HepG2 (cell line): ENCODE results near the gene CUL5.

Experiments used
- JUN ChIP-seq: sonication (generic); formaldehyde crosslinking; IDR thresholded peaks from 2 replicates; pipeline ENCODE4 v1.4.0; 2020; ENCODE audit warnings: mild to moderate bottlenecking, missing genetic modification reagents
- JUND ChIP-seq: sonication (generic); formaldehyde crosslinking; IDR thresholded peaks from 2 replicates; pipeline ENCODE4 v1.8.0; 2022; ENCODE audit warnings: mild to moderate bottlenecking, missing genetic modification reagents
- KMT2B ChIP-seq: IDR thresholded peaks from 2 replicates; pipeline ENCODE4 v1.6.1; 2016; ENCODE audit warnings: missing genetic modification reagents, missing compliant biosample characterization
- NR2F1 ChIP-seq, 2 experiments: fragments of 450-650 bp in 1 of 2; formaldehyde crosslinking in 1 of 2; IDR thresholded peaks; 2 replicates each; pipeline versions ENCODE4 v1.5.0 to v1.6.1; 2016 to 2020; ENCODE audit warnings: mild to moderate bottlenecking in 1 of 2, missing compliant biosample characterization in 1 of 2, missing genetic modification reagents in 1 of 2, moderate library complexity in 1 of 2
- POLR2AphosphoS5 ChIP-seq: IDR thresholded peaks from 2 replicates; pipeline ENCODE4 v1.6.1; 2012; ENCODE audit warnings: low read depth, low read length
- ZNF224 ChIP-seq: sonication (generic); formaldehyde crosslinking; IDR thresholded peaks from 2 replicates; pipeline ENCODE4 v1.5.0; 2020; ENCODE audit warnings: mild to moderate bottlenecking, missing genetic modification reagents
- ZNF652 ChIP-seq: IDR thresholded peaks from 2 replicates; pipeline ENCODE4 v1.6.1; 2016; ENCODE audit warnings: low read depth, borderline replicate concordance
- TF ChIP-seq, protein P1 (sequence below): sonication (generic); formaldehyde crosslinking; IDR thresholded peaks from 2 replicates; pipeline ENCODE4 v1.4.0; 2020; ENCODE audit warnings: missing genetic modification reagents, borderline replicate concordance
- TF ChIP-seq, protein P2 (sequence below): sonication (generic); formaldehyde crosslinking; IDR thresholded peaks from 2 replicates; pipeline ENCODE4 v1.5.0; 2020; ENCODE audit warnings: mild to moderate bottlenecking, missing genetic modification reagents

DNA sequence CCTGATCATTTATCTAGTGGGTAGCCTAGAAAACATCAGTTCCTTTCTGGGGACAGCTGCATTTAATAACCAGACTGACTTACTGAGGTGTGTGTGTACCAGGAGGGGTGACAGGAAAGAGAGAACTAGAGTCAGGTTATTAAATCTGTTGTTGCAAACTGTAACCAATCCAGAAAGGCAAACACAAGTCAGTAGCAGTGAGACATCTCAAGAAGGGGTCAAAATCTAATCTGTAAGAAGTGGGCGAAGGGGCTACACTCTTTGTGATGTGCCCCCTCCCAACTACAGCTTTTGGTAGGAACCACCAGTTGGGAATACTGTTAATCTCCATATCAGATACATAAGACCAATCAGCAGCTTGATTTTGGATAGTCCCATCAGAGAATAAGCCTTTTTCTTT is 26.3 kb downstream of the CUL5 start:
- TF ChIP-seq, protein P1, sequence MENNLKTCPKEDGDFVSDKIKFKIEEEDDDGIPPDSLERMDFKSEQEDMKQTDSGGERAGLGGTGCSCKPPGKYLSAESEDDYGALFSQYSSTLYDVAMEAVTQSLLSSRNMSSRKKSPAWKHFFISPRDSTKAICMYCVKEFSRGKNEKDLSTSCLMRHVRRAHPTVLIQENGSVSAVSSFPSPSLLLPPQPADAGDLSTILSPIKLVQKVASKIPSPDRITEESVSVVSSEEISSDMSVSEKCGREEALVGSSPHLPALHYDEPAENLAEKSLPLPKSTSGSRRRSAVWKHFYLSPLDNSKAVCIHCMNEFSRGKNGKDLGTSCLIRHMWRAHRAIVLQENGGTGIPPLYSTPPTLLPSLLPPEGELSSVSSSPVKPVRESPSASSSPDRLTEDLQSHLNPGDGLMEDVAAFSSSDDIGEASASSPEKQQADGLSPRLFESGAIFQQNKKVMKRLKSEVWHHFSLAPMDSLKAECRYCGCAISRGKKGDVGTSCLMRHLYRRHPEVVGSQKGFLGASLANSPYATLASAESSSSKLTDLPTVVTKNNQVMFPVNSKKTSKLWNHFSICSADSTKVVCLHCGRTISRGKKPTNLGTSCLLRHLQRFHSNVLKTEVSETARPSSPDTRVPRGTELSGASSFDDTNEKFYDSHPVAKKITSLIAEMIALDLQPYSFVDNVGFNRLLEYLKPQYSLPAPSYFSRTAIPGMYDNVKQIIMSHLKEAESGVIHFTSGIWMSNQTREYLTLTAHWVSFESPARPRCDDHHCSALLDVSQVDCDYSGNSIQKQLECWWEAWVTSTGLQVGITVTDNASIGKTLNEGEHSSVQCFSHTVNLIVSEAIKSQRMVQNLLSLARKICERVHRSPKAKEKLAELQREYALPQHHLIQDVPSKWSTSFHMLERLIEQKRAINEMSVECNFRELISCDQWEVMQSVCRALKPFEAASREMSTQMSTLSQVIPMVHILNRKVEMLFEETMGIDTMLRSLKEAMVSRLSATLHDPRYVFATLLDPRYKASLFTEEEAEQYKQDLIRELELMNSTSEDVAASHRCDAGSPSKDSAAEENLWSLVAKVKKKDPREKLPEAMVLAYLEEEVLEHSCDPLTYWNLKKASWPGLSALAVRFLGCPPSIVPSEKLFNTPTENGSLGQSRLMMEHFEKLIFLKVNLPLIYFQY (CRISPR knock-in tag) = no peak
- TF ChIP-seq JUND (CRISPR knock-in tag) = no peak
- TF ChIP-seq KMT2B (CRISPR knock-in tag) = no peak
- TF ChIP-seq JUN (CRISPR knock-in tag) = no peak
- TF ChIP-seq, protein P2, sequence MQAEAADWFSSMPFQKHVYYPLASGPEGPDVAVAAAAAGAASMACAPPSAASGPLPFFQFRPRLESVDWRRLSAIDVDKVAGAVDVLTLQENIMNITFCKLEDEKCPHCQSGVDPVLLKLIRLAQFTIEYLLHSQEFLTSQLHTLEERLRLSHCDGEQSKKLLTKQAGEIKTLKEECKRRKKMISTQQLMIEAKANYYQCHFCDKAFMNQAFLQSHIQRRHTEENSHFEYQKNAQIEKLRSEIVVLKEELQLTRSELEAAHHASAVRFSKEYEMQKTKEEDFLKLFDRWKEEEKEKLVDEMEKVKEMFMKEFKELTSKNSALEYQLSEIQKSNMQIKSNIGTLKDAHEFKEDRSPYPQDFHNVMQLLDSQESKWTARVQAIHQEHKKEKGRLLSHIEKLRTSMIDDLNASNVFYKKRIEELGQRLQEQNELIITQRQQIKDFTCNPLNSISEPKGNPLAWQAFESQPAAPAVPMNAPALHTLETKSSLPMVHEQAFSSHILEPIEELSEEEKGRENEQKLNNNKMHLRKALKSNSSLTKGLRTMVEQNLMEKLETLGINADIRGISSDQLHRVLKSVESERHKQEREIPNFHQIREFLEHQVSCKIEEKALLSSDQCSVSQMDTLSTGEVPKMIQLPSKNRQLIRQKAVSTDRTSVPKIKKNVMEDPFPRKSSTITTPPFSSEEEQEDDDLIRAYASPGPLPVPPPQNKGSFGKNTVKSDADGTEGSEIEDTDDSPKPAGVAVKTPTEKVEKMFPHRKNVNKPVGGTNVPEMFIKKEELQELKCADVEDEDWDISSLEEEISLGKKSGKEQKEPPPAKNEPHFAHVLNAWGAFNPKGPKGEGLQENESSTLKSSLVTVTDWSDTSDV = no peak
- TF ChIP-seq ZNF224 (CRISPR knock-in tag) = no peak
- no peak for TF ChIP-seq ZNF652
- TF ChIP-seq NR2F1 (CRISPR knock-in tag; IDR thresholded peaks at IDR 0.05) = no peak
- TF ChIP-seq POLR2AphosphoS5 = no peak
